Epithelial cell of proximal tubule (primary cell): ENCODE data around the gene PRXL2B. TPM values are rescaled to one million over a fixed set of nuclear protein-coding genes. Genes with fewer than 3 reads are reported as not detected.

Experiments used
- DNase-seq: peaks from one replicate; pipeline ENCODE4 v3.0.0-alpha.2; 2011; ENCODE audit warnings: low read depth
- H3K4me3 ChIP-seq: 2 replicates; pipeline ENCODE4 v1.5.1; 2011; ENCODE audit warnings: low read depth, mild to moderate bottlenecking, low read length
- total RNA-seq: library from RNA; depleted of rRNA; stranded (reverse); fragments of >200 nt; gene quantifications from 2 replicates; pipeline ENCODE4 v1.2.3, GENCODE V29; 2015
- TF ChIP-seq, protein P1 (sequence below): conservative IDR thresholded peaks from 2 replicates; pipeline ENCODE4 v1.5.1; 2012; ENCODE audit warnings: low read depth, mild to moderate bottlenecking, low read length

The PRXL2B gene
- total RNA-seq, 1 donor from 2014 or later = 72.2 TPM

DNA sequence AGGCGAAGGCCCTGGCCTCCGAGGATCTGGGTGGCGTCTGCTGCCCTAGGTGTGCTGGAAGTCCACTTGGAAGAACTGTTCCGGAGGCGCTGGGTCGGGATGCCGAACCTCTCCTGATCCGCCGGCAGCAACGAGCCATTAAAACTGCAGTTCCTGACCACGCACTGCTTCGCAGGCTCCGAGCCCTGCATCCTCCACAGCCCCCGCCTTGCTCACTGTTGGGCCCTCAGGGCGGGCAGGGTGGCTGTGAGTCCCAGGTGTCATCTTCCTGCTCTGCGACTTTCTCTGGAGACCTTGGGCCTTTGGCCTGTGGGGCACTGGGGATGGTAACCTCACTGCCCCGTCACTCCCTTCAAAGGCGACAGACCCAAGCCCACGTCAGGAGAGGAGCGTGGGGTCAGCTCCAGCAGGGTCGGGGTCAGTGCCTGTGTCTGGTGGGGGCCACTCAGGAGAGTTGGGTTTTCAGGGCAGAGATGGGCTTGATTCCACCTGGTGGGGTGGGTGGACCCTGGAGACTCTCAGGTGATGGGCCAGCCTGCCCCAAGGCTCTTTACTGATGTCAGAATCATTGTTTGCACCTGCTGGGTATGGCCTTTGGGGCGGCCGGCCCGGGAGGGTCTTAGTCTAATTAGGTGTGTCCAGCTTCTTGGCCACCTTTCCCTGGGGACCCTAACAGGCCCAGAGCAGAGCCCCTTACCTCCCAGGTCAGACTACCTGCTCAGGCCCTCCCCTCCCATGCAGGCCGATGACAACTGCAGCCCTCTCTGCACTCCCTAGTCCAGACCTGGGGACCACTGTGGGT lies 3.1 kb downstream of the PRXL2B start:
- no peak for DNase-seq
- H3K4me3 ChIP-seq = no peak overlapping the region
- TF ChIP-seq, protein P1, sequence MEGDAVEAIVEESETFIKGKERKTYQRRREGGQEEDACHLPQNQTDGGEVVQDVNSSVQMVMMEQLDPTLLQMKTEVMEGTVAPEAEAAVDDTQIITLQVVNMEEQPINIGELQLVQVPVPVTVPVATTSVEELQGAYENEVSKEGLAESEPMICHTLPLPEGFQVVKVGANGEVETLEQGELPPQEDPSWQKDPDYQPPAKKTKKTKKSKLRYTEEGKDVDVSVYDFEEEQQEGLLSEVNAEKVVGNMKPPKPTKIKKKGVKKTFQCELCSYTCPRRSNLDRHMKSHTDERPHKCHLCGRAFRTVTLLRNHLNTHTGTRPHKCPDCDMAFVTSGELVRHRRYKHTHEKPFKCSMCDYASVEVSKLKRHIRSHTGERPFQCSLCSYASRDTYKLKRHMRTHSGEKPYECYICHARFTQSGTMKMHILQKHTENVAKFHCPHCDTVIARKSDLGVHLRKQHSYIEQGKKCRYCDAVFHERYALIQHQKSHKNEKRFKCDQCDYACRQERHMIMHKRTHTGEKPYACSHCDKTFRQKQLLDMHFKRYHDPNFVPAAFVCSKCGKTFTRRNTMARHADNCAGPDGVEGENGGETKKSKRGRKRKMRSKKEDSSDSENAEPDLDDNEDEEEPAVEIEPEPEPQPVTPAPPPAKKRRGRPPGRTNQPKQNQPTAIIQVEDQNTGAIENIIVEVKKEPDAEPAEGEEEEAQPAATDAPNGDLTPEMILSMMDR = no peak

DNA sequence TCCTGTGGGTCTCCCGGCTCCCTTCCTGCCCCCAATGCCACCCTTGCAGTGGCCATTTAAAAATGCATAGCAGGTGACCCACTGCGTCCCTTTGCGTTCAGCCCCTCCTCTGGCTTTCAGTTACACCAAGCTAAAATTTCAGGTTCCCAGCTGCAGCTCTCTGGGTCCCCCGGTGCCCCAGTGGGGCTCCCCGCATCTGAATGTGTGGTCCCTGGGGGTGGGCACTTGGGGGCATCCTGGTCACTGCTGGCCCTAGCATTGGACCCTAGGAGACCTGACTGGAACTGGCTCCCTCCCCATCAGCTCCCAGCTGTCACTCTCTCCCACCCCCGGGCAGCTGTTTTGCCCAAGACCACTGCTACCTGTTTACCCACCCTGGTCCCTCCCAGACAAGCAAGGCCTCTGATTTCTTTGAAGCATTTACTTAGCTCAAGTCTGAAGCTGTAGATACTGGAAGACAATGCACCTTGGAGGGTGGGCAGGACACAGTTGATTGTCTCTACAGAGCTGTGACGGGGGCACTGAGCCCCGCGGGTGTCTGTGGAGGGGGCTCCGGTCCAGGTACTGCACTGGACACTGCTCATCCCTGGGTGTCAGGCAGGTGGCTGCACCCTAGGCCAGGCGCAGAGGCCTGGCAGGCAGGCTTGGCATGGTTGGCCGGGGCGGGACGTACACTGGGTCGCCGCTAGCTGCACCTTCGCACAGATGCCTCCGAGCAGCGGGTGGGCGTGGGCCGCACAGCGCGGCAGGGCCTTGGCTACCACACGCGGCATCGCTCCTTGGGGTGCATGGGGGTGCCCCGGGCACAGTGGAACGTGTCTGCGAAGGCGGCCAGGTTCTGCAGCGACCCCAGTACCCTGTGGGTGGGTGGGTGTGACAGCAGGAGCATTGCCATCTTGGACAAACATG lies 3.9 kb downstream of the PRXL2B start:
- H3K4me3 ChIP-seq = no peak overlapping the region
- no peak for DNase-seq
- TF ChIP-seq, protein P1 = no peak

DNA sequence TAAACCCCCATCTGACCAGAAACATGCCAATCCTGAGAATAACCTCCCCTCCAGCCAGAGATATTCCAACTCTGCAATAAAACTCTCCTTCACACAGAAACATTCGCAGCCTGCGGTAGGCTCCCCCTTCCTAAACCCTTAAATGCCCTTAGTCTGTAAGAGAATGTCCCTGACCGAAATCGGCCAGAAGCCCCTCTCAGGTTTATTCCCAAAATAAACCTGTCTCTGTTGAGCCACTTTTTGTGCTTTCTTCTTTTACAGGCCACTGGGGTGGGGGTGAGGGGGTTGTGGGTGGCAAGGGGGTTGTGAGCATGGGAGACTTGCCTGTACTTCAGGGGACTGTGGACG lies 4.6 kb downstream of the PRXL2B start:
- no peak overlapping the region for H3K4me3 ChIP-seq
- no peak for DNase-seq
- TF ChIP-seq, protein P1 = no peak

DNA sequence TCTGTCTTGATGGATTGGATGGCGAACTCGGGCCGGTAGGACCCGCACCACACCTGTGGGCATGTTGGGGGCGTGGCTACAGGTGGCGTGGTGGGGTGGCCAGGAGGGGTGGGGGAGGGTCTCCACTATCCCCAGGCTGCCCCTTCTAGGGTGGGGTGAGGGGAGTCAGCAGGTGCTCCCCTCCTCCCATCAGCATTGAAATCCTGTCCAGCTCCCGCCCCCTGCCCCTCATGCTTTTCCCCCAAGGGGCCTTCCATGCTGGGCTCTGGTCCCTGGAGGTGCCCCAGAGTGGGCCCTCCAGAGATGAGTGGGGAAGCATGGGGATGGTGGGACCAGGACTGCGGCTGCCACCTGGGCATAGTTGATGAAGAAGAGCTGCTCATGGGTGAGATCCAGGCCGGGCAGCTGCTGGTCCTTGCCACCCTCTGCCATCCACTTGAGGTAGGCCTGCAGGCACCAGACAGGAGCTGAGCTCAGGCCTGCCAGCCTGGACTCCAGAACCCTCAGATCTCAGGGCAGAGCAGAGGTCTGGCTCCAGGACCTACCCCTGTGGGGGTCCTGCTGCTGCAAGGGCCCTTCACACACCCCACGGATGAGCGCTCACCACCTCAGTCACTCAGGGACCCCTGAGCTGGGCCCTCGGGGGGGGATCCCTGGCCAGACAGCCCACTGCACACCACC lies 5.1 kb downstream of the PRXL2B start:
- no peak overlapping the region for H3K4me3 ChIP-seq
- TF ChIP-seq, protein P1 = no peak
- DNase-seq = no peak

DNA sequence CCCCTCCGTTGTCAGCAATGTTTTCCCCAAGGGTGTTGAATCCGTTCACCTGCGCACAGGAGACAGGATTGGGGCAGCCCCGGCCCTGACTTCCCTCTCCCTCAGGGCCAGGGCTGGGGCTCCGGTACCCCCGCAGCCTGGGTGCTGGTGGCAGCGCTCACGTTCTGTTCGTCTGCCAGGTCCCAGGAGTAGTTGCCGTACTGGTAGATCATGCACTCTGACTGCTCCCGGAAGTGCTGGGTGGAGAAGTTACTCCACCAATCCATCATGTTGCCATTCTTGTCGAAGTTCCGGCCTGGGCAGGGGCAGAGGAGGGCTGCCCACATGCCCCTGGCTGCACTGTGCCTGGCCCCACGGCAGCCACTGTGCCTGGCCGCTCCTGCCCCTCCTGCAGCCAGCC lies 6.1 kb downstream of the PRXL2B start:
- TF ChIP-seq, protein P1 = no peak
- no peak overlapping the region for H3K4me3 ChIP-seq
- no peak for DNase-seq

DNA sequence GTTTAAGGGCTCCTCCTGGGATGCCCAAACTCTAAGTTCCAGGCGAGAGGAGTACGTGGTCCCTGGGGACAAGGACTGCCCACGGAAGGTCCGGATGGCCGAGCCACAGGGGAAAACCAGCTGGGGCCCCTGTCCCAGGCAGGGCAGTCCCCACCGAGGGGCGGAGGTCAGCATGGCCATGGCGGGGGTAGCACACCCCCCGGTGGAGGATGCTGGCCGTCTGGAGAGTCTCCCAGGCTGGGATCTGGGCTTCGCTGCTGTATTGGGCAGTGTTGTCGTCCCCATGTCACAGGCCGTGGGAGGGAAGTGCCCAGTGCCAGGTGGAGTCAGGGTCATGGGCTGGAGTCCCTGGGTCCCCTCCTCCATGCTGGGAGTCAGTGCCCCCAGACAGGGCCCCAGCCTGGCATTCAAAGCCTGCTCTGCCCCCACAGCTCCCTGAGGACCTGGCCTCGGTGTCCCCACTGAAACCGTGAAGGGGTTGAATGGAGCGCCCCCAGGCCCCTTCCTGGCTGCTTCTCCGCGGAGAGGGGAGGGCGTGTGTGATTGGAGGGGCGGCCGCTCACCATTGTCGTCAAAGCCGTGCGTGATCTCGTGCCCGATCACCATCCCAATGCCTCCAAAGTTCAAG lies 6.8 kb downstream of the PRXL2B start:
- H3K4me3 ChIP-seq = no peak overlapping the region
- no peak for DNase-seq
- TF ChIP-seq, protein P1 = no peak
